NCI-H82 (cell line): ENCODE measurements around the gene DOK3.

ENCODE experiments used
- DNase-seq: peaks from one replicate; lab custom pipeline; 2025; lab: John Stamatoyannopoulos, UW

DOK3 gene

GRCh38 chr5:177509381-177509951 lies at the start of gene DOK3:
DOK3 (minus strand) TSS chr5:177509826; CDS start chr5:177509540, 286 bp downstream.
- DNase-seq, result no peak

GRCh38 chr5:177557796-177558195 lies 48.2 kb upstream of the DOK3 start:
- no peak for DNase-seq

- DNase-seq, result no peak
These were observed 47.5 kb upstream of the DOK3 start for GRCh38 chr5:177557041-177557647.

GRCh38 chr5:177555665-177556064 lies 46.0 kb upstream of the DOK3 start:
- DNase-seq, result no peak

- DNase-seq, result no peak
These were observed 45.6 kb upstream of the DOK3 start for GRCh38 chr5:177555228-177555627.

- peak; percentile 94 for DNase-seq
These were observed 45.0 kb upstream of the DOK3 start, which contains the start of gene FAM193B for GRCh38 chr5:177554474-177555111. FAM193B (minus strand) TSS chr5:177554563; CDS start chr5:177554458, 105 bp downstream.

- DNase-seq, result no peak
These were observed 44.2 kb upstream of the DOK3 start for GRCh38 chr5:177553671-177554429.

- peak; percentile 25 for DNase-seq
These were observed 43.3 kb upstream of the DOK3 start for GRCh38 chr5:177552839-177553455.

- no peak for DNase-seq
These were observed 40.5 kb upstream of the DOK3 start for GRCh38 chr5:177550122-177550521.

- no peak for DNase-seq
These were observed 38.9 kb upstream of the DOK3 start for GRCh38 chr5:177548495-177548894.

GRCh38 chr5:177547736-177548135 lies 38.1 kb upstream of the DOK3 start:
- no peak for DNase-seq

GRCh38 chr5:177546258-177546741 lies 36.7 kb upstream of the DOK3 start:
- peak; percentile 46 for DNase-seq

- no peak for DNase-seq
These were observed 36.0 kb upstream of the DOK3 start for GRCh38 chr5:177545487-177546257.

- DNase-seq, result peak; percentile 98
These were observed 33.3 kb upstream of the DOK3 start for GRCh38 chr5:177542816-177543465.

- no peak for DNase-seq
These were observed 30.8 kb upstream of the DOK3 start for GRCh38 chr5:177540438-177540837.

- no peak for DNase-seq
These were observed 29.8 kb upstream of the DOK3 start for GRCh38 chr5:177539411-177539810.

- DNase-seq, result no peak
These were observed 29.2 kb upstream of the DOK3 start for GRCh38 chr5:177538876-177539275.

GRCh38 chr5:177537389-177538361 lies 28.0 kb upstream of the DOK3 start:
- no peak for DNase-seq

- no peak for DNase-seq
These were observed 26.8 kb upstream of the DOK3 start for GRCh38 chr5:177536386-177536785.

GRCh38 chr5:177535125-177535524 lies 25.5 kb upstream of the DOK3 start:
- no peak for DNase-seq
